CD4-positive, alpha-beta T cell (primary cell): ENCODE results near the gene LEMD2. TPM values are rescaled to one million over a fixed set of nuclear protein-coding genes. Genes with fewer than 3 reads are reported as not detected.

Experiments
- ATAC-seq: fragments of 200-7000 bp; cut with Tn5 transposase; one replicate; pipeline ENCODE4 v1.10.0; 2022; ENCODE audit warnings: mild to moderate bottlenecking; ENCODE audit not compliant: poor library complexity
- CTCF ChIA-PET: fragments of 350-600 bp; sonication (Branson Sonifier 250); formaldehyde crosslinking; loops from one replicate; lab custom pipeline; 2021; ENCODE audit warnings: antibody characterized with exemption, inconsistent platforms; lab: Charles Lee
- POLR2A ChIA-PET: fragments of 350-600 bp; sonication (Branson Sonifier 250); formaldehyde crosslinking; loops from one replicate; lab custom pipeline; 2021; ENCODE audit warnings: antibody characterized with exemption, inconsistent platforms; lab: Charles Lee
- DNase-seq, 14 experiments: peaks; one replicate each; pipeline ENCODE4 v3.0.0-alpha.2; 2013 to 2020; ENCODE audit warnings: mixed read lengths in 2 of 14
- H3K27ac ChIP-seq, 2 donors: one replicate each; pipeline versions ENCODE4 v1.5.1 to v1.7.0; 2013; ENCODE audit warnings: low read length in 2 of 2, low read depth in 1 of 2, mild to moderate bottlenecking in 1 of 2
- H3K27me3 ChIP-seq, 2 experiments: 1 replicate in 1 of 2; 2 replicates in 1 of 2; pipeline versions ENCODE4 v1.6.1 to v1.7.0; 2013; ENCODE audit warnings: low read length in 2 of 2, control low read depth in 1 of 2, mild to moderate bottlenecking in 1 of 2, moderate library complexity in 1 of 2; ENCODE audit not compliant: insufficient read depth in 2 of 2, control insufficient read depth in 1 of 2
- H3K36me3 ChIP-seq: one replicate; pipeline ENCODE4 v1.6.1; 2013; ENCODE audit warnings: low read length, control low read depth; ENCODE audit not compliant: insufficient read depth
- H3K4me1 ChIP-seq: one replicate; pipeline ENCODE4 v1.6.1; 2013; ENCODE audit warnings: low read length, control low read depth; ENCODE audit not compliant: insufficient read depth
- H3K4me3 ChIP-seq: one replicate; pipeline ENCODE4 v1.5.1; 2013; ENCODE audit warnings: mild to moderate bottlenecking, low read length, moderate library complexity
- H3K9me3 ChIP-seq, 2 experiments: 1 replicate in 1 of 2; 2 replicates in 1 of 2; pipeline versions ENCODE4 v1.6.1 to v1.7.0; 2013; ENCODE audit warnings: low read length in 2 of 2, mild to moderate bottlenecking in 2 of 2, control low read depth in 1 of 2, moderate library complexity in 1 of 2; ENCODE audit not compliant: control insufficient read depth in 1 of 2, insufficient read depth in 1 of 2
- H3K27ac Mint-ChIP-seq: one replicate; pipeline ENCODE4 v1.8.0; 2020; ENCODE audit warnings: mixed read lengths
- H3K27me3 Mint-ChIP-seq: one replicate; pipeline ENCODE4 v1.8.0; 2021; ENCODE audit warnings: mixed read lengths
- H3K36me3 Mint-ChIP-seq: one replicate; pipeline ENCODE4 v1.8.0; 2021; ENCODE audit warnings: low read depth, mixed read lengths
- H3K4me1 Mint-ChIP-seq: one replicate; pipeline ENCODE4 v1.8.0; 2021; ENCODE audit warnings: low read depth, mixed read lengths
- H3K4me3 Mint-ChIP-seq: one replicate; pipeline ENCODE4 v1.8.0; 2020; ENCODE audit warnings: mild to moderate bottlenecking, mixed read lengths
- H3K9me3 Mint-ChIP-seq: one replicate; pipeline ENCODE4 v1.8.0; 2020; ENCODE audit warnings: mixed read lengths
- intact Hi-C, 2 experiments: fragments of 100-400 bp; cut with DNase I in 1 of 2; cut with micrococcal nuclease in 1 of 2; formaldehyde crosslinking; loops; one replicate each; pipeline versions ENCODE4 v1.15.1 to v1.9.0; 2023 to 2025; cut with DNase I, micrococcal nuclease
- total RNA-seq, 174 experiments: library from RNA in 2 of 174; stranded (reverse) in 2 of 174; gene quantifications; one replicate each; pipeline ENCODE4 v1.2.3 and lab custom pipeline; 2021 to 2026
- TF ChIP-seq, protein P1 (sequence below): fragments of 200-600 bp; IDR thresholded peaks from one replicate; pipeline ENCODE4 v1.8.0; 2022; ENCODE audit warnings: antibody characterized with exemption, mild to moderate bottlenecking

LEMD2 gene
- total RNA-seq, 2 experiments from 2014 or later = 122 to 124 TPM

DNA sequence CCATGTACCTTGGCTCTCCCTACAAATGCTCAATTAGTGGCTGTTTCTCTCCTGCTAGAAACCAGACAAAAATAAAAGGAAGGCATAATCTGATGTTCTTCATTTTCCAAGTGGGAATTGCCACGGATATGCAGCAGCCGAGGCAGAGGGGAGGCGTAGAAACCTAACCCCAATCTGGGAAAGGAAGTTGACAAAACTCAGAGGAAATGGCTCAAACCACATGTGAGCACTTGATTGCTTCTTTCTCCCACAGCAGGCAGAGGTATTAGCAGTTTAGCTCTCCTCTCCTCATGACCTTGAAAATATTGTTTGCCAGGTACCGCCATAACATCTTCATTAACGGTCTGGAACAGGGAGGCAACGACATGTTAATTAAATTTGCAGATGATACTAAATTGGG is 18.7 kb upstream of the LEMD2 start:
- H3K36me3 ChIP-seq = no peaks in the 10 kb centered on the region
- H3K4me3 Mint-ChIP-seq = no peak overlapping the region
- H3K9me3 ChIP-seq = no peaks in the 10 kb centered on the region
- H3K27ac Mint-ChIP-seq = no peak overlapping the region
- no peak for ATAC-seq
- H3K27me3 Mint-ChIP-seq = peaks cover 48% of the 10 kb centered on the region
- TF ChIP-seq, protein P1, sequence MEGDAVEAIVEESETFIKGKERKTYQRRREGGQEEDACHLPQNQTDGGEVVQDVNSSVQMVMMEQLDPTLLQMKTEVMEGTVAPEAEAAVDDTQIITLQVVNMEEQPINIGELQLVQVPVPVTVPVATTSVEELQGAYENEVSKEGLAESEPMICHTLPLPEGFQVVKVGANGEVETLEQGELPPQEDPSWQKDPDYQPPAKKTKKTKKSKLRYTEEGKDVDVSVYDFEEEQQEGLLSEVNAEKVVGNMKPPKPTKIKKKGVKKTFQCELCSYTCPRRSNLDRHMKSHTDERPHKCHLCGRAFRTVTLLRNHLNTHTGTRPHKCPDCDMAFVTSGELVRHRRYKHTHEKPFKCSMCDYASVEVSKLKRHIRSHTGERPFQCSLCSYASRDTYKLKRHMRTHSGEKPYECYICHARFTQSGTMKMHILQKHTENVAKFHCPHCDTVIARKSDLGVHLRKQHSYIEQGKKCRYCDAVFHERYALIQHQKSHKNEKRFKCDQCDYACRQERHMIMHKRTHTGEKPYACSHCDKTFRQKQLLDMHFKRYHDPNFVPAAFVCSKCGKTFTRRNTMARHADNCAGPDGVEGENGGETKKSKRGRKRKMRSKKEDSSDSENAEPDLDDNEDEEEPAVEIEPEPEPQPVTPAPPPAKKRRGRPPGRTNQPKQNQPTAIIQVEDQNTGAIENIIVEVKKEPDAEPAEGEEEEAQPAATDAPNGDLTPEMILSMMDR = no peak
- ChIA-PET POLR2A (no interaction called here), CTCF (no interaction called here)
- no peaks in the 10 kb centered on the region for H3K36me3 Mint-ChIP-seq
- H3K4me1 Mint-ChIP-seq = peaks cover 29% of the 10 kb centered on the region
- no peaks in the 10 kb centered on the region for H3K9me3 Mint-ChIP-seq
- intact Hi-C loops = no loop called here
- H3K4me1 ChIP-seq = peaks cover 15% of the 10 kb centered on the region
- peak in 1 of 14 experiments; percentile 12 for DNase-seq
- peaks cover 22 to 29% of the 10 kb centered on the region in 2 experiments for H3K27me3 ChIP-seq
- no peak overlapping the region for H3K27ac ChIP-seq
- no peak overlapping the region for H3K4me3 ChIP-seq

DNA sequence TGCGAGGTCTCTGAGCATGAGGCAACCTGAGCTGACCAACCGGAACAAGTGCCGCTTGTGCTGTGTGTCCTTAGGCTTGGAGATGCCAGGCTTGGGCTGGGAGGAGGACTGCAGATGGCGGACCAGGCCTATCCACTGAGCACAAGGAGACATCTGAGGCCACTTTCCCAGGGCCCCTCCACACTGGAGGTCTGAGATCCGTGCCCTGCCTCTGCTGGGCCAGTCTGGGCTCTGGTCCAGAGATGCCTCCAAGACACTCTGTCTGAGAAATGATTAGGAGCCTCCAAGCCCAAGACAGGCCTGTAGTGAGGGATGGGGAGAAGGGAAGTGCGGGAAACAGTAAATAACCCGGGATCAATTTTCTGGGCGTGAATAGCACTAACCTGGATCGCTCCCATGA is 17.9 kb upstream of the LEMD2 start:
- intact Hi-C loops = no loop called here
- peaks cover 15% of the 10 kb centered on the region for H3K4me1 ChIP-seq
- Mint-ChIP-seq H3K4me3 (no peak overlapping the region), H3K9me3 (no peaks in the 10 kb centered on the region), H3K27ac (no peak overlapping the region), H3K4me1 (peaks cover 29% of the 10 kb centered on the region), H3K36me3 (no peaks in the 10 kb centered on the region), H3K27me3 (peaks cover 41% of the 10 kb centered on the region)
- H3K4me3 ChIP-seq = no peak overlapping the region
- TF ChIP-seq, protein P1 = no peak
- DNase-seq = no peak
- ChIA-PET CTCF (no interaction called here), POLR2A (no interaction called here)
- H3K9me3 ChIP-seq = no peaks in the 10 kb centered on the region
- no peaks in the 10 kb centered on the region for H3K36me3 ChIP-seq
- H3K27ac ChIP-seq = no peak overlapping the region
- H3K27me3 ChIP-seq = peaks cover 21 to 22% of the 10 kb centered on the region in 2 experiments
- ATAC-seq = no peak

DNA sequence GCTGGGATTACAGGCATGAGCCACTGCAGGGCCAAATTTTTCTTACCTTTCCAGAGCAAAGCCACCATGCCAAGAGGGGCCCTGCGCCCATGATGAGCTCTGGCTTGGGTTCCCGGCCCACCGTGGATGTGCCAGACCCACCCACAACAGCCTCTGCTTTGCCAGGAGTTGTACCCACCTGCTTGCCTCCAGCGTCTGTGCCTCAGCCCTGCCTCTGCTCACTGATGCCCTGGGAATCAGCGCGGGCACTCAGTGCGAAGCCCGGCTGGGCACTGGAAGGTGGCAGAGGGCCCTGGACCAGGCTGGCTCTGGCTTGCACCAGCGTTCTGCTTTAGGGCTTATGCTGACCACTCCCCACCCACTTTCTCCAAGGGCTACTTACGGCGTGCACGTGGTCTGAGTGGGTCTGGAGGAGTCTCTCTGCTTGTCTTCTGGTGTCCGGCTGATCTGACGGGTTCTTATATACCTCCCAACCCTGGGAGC is 14.7 kb upstream of the LEMD2 start, which contains the start of gene MLN:
TSS of gene MLN (minus strand) at position 433 of the 483 bp plus-strand sequence. CDS start 2,840 bp downstream, outside the sequence.
- H3K4me1 ChIP-seq = peaks cover 15% of the 10 kb centered on the region
- ChIA-PET CTCF (interaction anchor here (1.0 kb wide), 1 partner anchor 13 kb away, joined by 3 read pairs; no protein-coding TSS in a partner anchor), POLR2A (no interaction called here)
- no peaks in the 10 kb centered on the region for H3K36me3 ChIP-seq
- Mint-ChIP-seq H3K4me1 (peaks cover 20% of the 10 kb centered on the region), H3K4me3 (no peak within 1 kb of the TSS), H3K27ac (no peak within 1 kb of the TSS), H3K36me3 (no peaks in the 10 kb centered on the region), H3K27me3 (peaks cover 18% of the 10 kb centered on the region), H3K9me3 (no peaks in the 10 kb centered on the region)
- intact Hi-C loops = no loop called here
- no peaks in the 10 kb centered on the region for H3K9me3 ChIP-seq
- no peak within 1 kb of the TSS for H3K27ac ChIP-seq
- peaks cover 0 to 10% of the 10 kb centered on the region in 2 experiments for H3K27me3 ChIP-seq
- DNase-seq (no peak), ATAC-seq (no peak)
- H3K4me3 ChIP-seq = no peak within 1 kb of the TSS
- TF ChIP-seq, protein P1 = no peak
